BLaER1 treated with 17β-estradiol and CSF1 and Interleukin-3, amounts not matched to agents 10 nM and 100 nM (cell line): Measurements from ENCODE around the gene CLTCL1.

ENCODE experiments used
- H3K27ac ChIP-seq, 11 experiments: shearing (Covaris generic); formaldehyde crosslinking; 2 replicates each; pipeline ENCODE4 v1.8.1; 2022
- H3K27me3 ChIP-seq, 11 experiments: shearing (Covaris generic); formaldehyde crosslinking; 2 replicates each; pipeline ENCODE4 v1.8.1; 2022
- H3K36me3 ChIP-seq, 11 experiments: shearing (Covaris generic); formaldehyde crosslinking; 2 replicates each; pipeline ENCODE4 v1.8.1; 2022
- H3K4me1 ChIP-seq, 10 experiments: shearing (Covaris generic); formaldehyde crosslinking; 2 replicates each; pipeline ENCODE4 v1.8.1; 2022
- H3K4me2 ChIP-seq, 11 experiments: shearing (Covaris generic); formaldehyde crosslinking; 2 replicates each; pipeline ENCODE4 v1.8.1; 2022
- H3K4me3 ChIP-seq, 10 experiments: shearing (Covaris generic); formaldehyde crosslinking; 2 replicates each; pipeline ENCODE4 v1.8.1; 2022
- H3K9ac ChIP-seq, 11 experiments: shearing (Covaris generic); formaldehyde crosslinking; 2 replicates each; pipeline ENCODE4 v1.8.1; 2022
- H3K9me3 ChIP-seq, 11 experiments: shearing (Covaris generic); formaldehyde crosslinking; replicated peaks in 1 of 11; 2 replicates each; pipeline ENCODE4 v1.8.1; 2022
- H4K20me1 ChIP-seq, 11 experiments: shearing (Covaris generic); formaldehyde crosslinking; 2 replicates each; pipeline ENCODE4 v1.8.1; 2022
- Cebpa-rat ChIP-seq, 11 experiments: shearing (Covaris generic); IDR thresholded peaks; 2 replicates each; pipeline ENCODE4 v1.8.1; 2022

Gene CLTCL1

DNA sequence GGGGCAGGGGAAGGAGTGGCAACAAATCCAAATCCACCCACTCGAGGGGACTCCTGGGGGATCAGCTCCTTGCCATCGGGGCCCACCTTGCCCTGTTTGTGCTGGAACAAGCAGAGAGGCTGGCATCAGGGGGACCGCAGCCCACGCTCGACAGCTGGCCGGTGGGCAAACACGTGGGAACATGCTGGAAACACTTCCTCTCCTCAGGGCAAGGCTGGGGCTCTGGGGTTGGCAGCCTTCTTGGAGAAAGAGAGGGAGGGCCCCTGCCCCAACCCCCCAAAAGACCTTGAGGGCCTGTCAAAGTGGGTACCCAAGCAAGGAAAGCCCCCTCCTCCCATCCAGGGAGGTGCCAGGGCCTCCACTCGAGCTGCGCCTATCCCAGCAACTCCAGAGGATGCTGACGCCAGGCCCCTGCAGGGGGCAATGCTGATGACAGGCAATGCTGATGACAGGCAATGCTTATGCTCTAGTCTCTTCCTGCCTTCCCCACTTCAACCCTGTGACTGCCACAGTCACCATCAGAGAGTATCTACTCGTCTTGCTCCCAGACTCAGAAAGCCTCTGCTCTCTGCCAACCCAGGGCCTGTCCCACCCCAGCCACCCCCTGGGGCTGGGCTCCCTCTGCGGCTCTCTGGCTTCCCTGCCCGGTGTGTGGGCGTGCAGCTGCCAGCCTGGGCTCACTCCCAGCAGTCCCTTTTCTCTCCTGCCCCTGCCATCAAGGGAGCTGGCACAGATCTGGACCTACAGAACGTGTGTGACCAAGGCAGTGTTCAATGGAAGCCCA, 153.1 kb downstream of the CLTCL1 start:
- H3K4me2 ChIP-seq: no peak overlapping the region
- H3K9me3 ChIP-seq: no peaks in the 10 kb centered on the region
- H3K27me3 ChIP-seq: no peaks in the 10 kb centered on the region
- H3K4me1 ChIP-seq: peaks cover 5 to 12% (median 9%) of the 10 kb centered on the region in 10 experiments
- H4K20me1 ChIP-seq: peaks cover 0 to 82% (median 54%) of the 10 kb centered on the region in 11 experiments; a peak in 15 of 22 replicates
- H3K27ac ChIP-seq: no peak overlapping the region
- peaks cover 92 to 98% (median 95%) of the 10 kb centered on the region in 11 experiments for H3K36me3 ChIP-seq
- H3K4me3 ChIP-seq: no peak overlapping the region
- no peak for TF ChIP-seq Cebpa-rat (IDR thresholded peaks at IDR 0.05)
- H3K9ac ChIP-seq: 0 out of 22 replicates have a peak overlapping the region, but pooled peaks of 2 of the 11 experiments have one; percentile 8 to 26

GRCh38 chr22:19137384-19138216, 153.9 kb downstream of the CLTCL1 start:
- H3K36me3 ChIP-seq: peaks cover 95 to 100% (median 99%) of the 10 kb centered on the region in 11 experiments
- no peaks in the 10 kb centered on the region for H3K27me3 ChIP-seq
- H3K27ac ChIP-seq: no peak overlapping the region
- peaks cover 0 to 82% (median 50%) of the 10 kb centered on the region in 11 experiments; a peak in 15 of 22 replicates for H4K20me1 ChIP-seq
- H3K4me3 ChIP-seq: no peak overlapping the region
- H3K4me1 ChIP-seq: peaks cover 0 to 6% (median 1%) of the 10 kb centered on the region in 10 experiments; a peak in 6 of 20 replicates
- H3K9ac ChIP-seq: peak overlapping the region in 2 of 11 experiments; percentile 5 to 8; a peak in 1 of 22 replicates
- H3K4me2 ChIP-seq: no peak overlapping the region
- TF ChIP-seq Cebpa-rat (IDR thresholded peaks at IDR 0.05): no peak
- H3K9me3 ChIP-seq: no peaks in the 10 kb centered on the region

- H3K27ac ChIP-seq: no peak overlapping the region
- H3K9ac ChIP-seq: no peak overlapping the region
- no peaks in the 10 kb centered on the region for H3K9me3 ChIP-seq
- no peak overlapping the region for H3K4me3 ChIP-seq
- peaks cover 0 to 79% (median 44%) of the 10 kb centered on the region in 11 experiments; a peak in 14 of 22 replicates for H4K20me1 ChIP-seq
- H3K36me3 ChIP-seq: peaks cover 91 to 100% (median 99%) of the 10 kb centered on the region in 11 experiments
- no peak for TF ChIP-seq Cebpa-rat (IDR thresholded peaks at IDR 0.05)
- H3K4me1 ChIP-seq: peaks cover 0 to 5% (median 0%) of the 10 kb centered on the region in 10 experiments; a peak in 1 of 20 replicates
- no peaks in the 10 kb centered on the region for H3K27me3 ChIP-seq
- no peak overlapping the region for H3K4me2 ChIP-seq
Measured at GRCh38 chr22:19136915-19137314, 154.6 kb downstream of the CLTCL1 start.

DNA sequence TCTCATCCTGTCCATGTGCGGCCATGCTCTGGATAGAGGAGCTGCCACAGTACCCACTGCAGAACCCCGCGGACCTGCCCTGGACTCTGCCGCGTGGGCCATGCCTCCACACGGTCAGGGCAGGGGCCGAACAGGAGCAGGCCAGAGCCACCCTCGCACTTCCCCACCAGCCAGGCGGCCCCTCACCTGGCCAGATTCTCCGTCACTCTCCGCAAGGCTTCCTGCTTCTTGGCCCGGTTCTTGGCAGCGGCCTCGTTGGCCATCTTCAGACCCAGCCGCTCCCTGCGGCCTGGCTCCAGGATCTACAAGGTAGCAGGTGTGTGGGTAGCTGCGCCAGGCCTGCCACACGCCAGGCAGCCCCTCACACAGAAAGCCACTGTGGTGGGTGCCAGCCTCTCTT, 156.6 kb downstream of the CLTCL1 start:
- Histone ChIP-seq H3K9me3 (no peaks in the 10 kb centered on the region), H3K4me2 (no peak overlapping the region), H3K4me3 (no peak overlapping the region), H3K27ac (no peak overlapping the region), H3K9ac (no peak overlapping the region), H3K4me1 (peaks cover 0 to 5% (median 0%) of the 10 kb centered on the region in 10 experiments; a peak in 1 of 20 replicates), H3K27me3 (no peaks in the 10 kb centered on the region), H4K20me1 (peaks cover 0 to 89% (median 55%) of the 10 kb centered on the region in 11 experiments; a peak in 13 of 22 replicates), H3K36me3 (peaks cover 73 to 96% (median 86%) of the 10 kb centered on the region in 11 experiments)
- no peak for TF ChIP-seq Cebpa-rat (IDR thresholded peaks at IDR 0.05)

- peaks cover 68 to 90% (median 81%) of the 10 kb centered on the region in 11 experiments for H3K36me3 ChIP-seq
- no peak overlapping the region for H3K27ac ChIP-seq
- no peak overlapping the region for H3K4me3 ChIP-seq
- H3K4me1 ChIP-seq: peaks cover 0 to 5% (median 0%) of the 10 kb centered on the region in 10 experiments; a peak in 1 of 20 replicates
- no peak for TF ChIP-seq Cebpa-rat (IDR thresholded peaks at IDR 0.05)
- no peaks in the 10 kb centered on the region for H3K9me3 ChIP-seq
- peaks cover 0 to 89% (median 55%) of the 10 kb centered on the region in 11 experiments; a peak in 13 of 22 replicates for H4K20me1 ChIP-seq
- H3K9ac ChIP-seq: no peak overlapping the region
- H3K4me2 ChIP-seq: no peak overlapping the region
- no peaks in the 10 kb centered on the region for H3K27me3 ChIP-seq
Measured at GRCh38 chr22:19134176-19134831, 157.2 kb downstream of the CLTCL1 start.

- Histone ChIP-seq H3K4me3 (no peak overlapping the region), H4K20me1 (peaks cover 0 to 86% (median 51%) of the 10 kb centered on the region in 11 experiments; a peak in 13 of 22 replicates), H3K27me3 (no peaks in the 10 kb centered on the region), H3K27ac (no peak overlapping the region), H3K36me3 (peaks cover 60 to 83% (median 73%) of the 10 kb centered on the region in 11 experiments), H3K4me1 (peaks cover 0 to 5% (median 0%) of the 10 kb centered on the region in 10 experiments; a peak in 1 of 20 replicates), H3K4me2 (no peak overlapping the region), H3K9ac (no peak overlapping the region), H3K9me3 (no peaks in the 10 kb centered on the region)
- TF ChIP-seq Cebpa-rat (IDR thresholded peaks at IDR 0.05): no peak
Measured at GRCh38 chr22:19133561-19133960, 158.0 kb downstream of the CLTCL1 start.

- Histone ChIP-seq H3K36me3 (peaks cover 53 to 76% (median 66%) of the 10 kb centered on the region in 11 experiments), H3K4me3 (no peak overlapping the region), H3K9ac (no peak overlapping the region), H3K4me1 (peaks cover 0 to 5% (median 0%) of the 10 kb centered on the region in 10 experiments; a peak in 1 of 20 replicates), H3K9me3 (no peaks in the 10 kb centered on the region), H4K20me1 (peaks cover 0 to 83% (median 44%) of the 10 kb centered on the region in 11 experiments; a peak in 13 of 22 replicates), H3K27me3 (no peaks in the 10 kb centered on the region), H3K27ac (no peak overlapping the region), H3K4me2 (no peak overlapping the region)
- no peak for TF ChIP-seq Cebpa-rat (IDR thresholded peaks at IDR 0.05)
Measured at GRCh38 chr22:19132693-19133400, 158.7 kb downstream of the CLTCL1 start.

GRCh38 chr22:19132153-19132552, 159.4 kb downstream of the CLTCL1 start:
- Histone ChIP-seq H3K9me3 (no peaks in the 10 kb centered on the region), H3K9ac (no peak overlapping the region), H3K4me1 (peaks cover 0 to 5% (median 0%) of the 10 kb centered on the region in 10 experiments; a peak in 1 of 20 replicates), H3K36me3 (peaks cover 46 to 69% (median 59%) of the 10 kb centered on the region in 11 experiments), H4K20me1 (peaks cover 0 to 81% (median 38%) of the 10 kb centered on the region in 11 experiments; a peak in 13 of 22 replicates), H3K27ac (no peak overlapping the region), H3K4me3 (no peak overlapping the region), H3K27me3 (no peaks in the 10 kb centered on the region), H3K4me2 (no peak overlapping the region)
- TF ChIP-seq Cebpa-rat (IDR thresholded peaks at IDR 0.05): no peak
